Measurements from ENCODE around the gene IFRD1.

Gene IFRD1

DNA sequence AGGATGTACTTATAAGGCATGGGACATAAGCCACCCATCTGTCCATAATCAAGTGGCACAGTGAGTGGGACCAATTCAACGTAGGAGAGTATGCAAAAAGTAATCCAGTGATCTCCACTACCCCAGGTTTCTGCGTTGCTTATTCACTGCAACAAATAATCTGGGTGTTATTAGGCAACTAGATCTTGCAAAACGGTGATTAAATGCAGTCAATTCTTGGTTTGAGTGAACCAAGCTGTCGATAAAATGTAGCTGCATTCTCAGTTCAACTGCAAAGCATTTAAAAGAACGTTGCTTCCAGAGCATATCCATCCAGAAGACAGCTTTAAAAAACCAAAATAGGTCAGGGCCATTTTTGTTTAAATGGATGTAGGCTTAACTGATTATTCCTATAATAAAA lies 35.5 kb downstream of the IFRD1 start:
- DNase-seq (ENCODE audit: low read depth): no peak
- no peak overlapping the region for H3K4me3 ChIP-seq (replicated peaks; ENCODE audit: low read depth, low read length)
- TF ChIP-seq CTCF (IDR thresholded peaks at IDR 0.05; ENCODE audit: low read length, missing control alignments): no peak

DNA sequence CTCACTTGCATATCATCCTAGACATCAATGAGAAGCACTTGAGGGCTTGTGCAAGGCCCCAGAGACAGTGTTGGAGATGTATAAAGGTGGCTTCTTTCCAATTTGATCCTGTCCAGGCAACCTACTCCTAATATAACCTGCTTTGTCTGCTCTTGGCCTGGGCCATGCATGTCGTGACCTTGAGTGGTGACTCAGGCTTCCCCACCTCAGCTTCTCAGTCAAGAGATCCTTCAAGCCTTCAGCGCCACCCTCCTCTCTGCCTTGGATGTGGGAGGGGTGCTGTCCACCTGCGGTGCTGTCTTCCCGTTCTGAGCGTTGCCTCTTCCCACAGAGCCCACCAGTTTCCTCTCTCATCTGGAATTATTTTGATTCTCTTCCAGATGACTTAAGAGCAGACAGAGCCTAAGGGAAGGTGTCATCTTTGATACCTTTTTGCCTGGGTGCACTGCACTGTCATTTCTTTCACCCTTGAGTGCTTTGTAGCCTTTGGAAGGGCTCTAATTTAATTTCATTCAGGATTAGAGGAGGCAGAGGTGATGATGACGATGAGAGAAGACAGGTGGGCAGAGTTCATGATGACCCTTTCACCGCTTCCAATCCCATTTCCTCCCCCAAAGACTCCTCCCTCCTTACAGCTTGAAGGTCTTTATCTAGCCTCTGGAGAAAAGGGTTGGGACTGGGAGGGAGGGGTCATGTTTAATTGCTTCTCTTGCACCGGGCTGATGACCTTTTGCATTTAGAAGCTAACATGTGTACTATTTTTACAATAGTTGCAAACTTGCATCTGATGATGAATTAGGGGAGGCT lies 37.4 kb downstream of the IFRD1 start:
- H3K4me3 ChIP-seq (replicated peaks; ENCODE audit: low read depth, low read length): no peak overlapping the region
- no peak for TF ChIP-seq CTCF (IDR thresholded peaks at IDR 0.05; ENCODE audit: low read length, missing control alignments)
- no peak for DNase-seq (ENCODE audit: low read depth)

GRCh38 chr7:112488264-112488552 lies 37.9 kb downstream of the IFRD1 start:
- TF ChIP-seq CTCF (IDR thresholded peaks at IDR 0.05; ENCODE audit: low read length, missing control alignments): no peak
- no peak for DNase-seq (ENCODE audit: low read depth)
- no peak overlapping the region for H3K4me3 ChIP-seq (replicated peaks; ENCODE audit: low read depth, low read length)

DNA sequence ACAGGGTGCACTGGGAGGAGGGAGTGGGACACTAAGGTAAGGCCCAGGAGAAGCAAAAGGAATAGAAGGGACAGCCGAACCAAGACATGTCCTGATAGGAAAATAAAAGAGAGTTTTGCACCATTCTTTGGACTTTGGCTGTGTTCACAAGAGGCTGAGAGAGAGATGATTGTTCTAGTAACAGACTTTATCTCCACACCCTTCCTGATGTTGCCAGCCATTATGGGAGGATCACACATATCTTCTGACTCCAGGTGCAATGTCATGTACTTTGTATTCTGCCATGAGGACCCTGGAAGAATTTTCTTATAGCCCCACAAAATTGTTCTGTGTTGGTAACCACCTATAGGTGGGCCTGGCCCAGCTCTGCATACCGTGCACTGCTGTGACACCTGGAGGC lies 41.9 kb downstream of the IFRD1 start:
- H3K4me3 ChIP-seq (replicated peaks; ENCODE audit: low read depth, low read length): no peak overlapping the region
- TF ChIP-seq CTCF (IDR thresholded peaks at IDR 0.05; ENCODE audit: low read length, missing control alignments): no peak
- no peak for DNase-seq (ENCODE audit: low read depth)

DNA sequence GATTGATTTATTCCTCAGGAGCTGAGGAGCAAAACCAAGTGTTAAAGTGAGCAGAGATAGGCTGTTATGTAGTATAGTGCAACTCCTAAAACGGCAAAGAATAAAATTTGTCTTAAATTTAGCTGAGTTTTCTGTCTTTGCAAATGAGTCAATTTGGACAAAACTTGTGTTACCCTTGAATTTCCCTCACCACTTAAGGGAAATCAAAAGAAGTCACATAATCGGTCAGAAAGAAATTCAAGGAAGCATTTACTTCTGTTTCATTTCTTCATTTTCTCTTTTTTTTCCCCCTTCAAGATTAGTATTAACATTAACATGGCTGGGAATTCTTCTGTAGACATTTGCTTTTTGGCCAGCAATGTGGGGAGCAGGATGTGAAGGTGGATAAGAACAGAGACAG lies 44.4 kb downstream of the IFRD1 start:
- no peak for DNase-seq (ENCODE audit: low read depth)
- no peak for TF ChIP-seq CTCF (IDR thresholded peaks at IDR 0.05; ENCODE audit: low read length, missing control alignments)
- no peak overlapping the region for H3K4me3 ChIP-seq (replicated peaks; ENCODE audit: low read depth, low read length)

DNA sequence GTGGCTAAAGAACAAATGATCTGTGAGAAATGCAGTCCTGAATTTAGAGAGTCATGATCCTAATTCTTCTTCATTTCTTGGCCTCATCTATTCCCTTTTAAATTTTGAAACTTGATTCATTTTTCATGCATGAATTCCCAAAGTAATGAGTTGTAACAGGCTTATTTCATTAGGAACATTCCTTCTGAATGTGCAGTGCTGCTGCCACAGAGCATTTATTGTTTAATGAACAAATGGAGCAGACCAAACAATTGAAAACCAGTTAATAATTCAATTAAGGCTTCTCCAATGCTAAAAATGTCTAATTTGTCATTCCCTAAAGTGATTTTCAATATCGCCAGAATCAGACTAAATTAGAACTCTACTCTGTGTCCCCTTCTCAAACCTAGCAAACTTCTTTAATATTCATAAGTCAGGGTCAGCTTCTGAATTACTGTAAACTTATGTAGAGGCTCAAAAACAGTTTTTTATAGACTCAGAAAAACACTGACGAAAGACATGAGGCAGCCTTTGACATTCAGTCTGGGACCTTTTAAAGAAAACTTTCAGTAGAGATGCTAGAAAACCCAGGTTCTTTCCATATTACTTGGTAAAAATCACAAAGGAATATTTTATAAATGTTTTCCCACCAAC lies 45.0 kb downstream of the IFRD1 start:
- TF ChIP-seq CTCF (IDR thresholded peaks at IDR 0.05; ENCODE audit: low read length, missing control alignments): no peak
- no peak overlapping the region for H3K4me3 ChIP-seq (replicated peaks; ENCODE audit: low read depth, low read length)
- DNase-seq (ENCODE audit: low read depth): no peak

All from fibroblast of pulmonary artery (primary cell).